CD14-positive monocyte (primary cell): ENCODE results near the gene DOK5. TPM values are rescaled to one million over a fixed set of nuclear protein-coding genes. Genes with fewer than 3 reads are reported as not detected.

ENCODE experiments used
- DNase-seq, 3 donors: peaks; one replicate each; pipeline ENCODE4 v3.0.0-alpha.2; 2011 to 2022
- H2AFZ ChIP-seq: 2 replicates; pipeline ENCODE4 v1.6.0; 2012; ENCODE audit warnings: mild to moderate bottlenecking, low read depth, low read length, inconsistent platforms; ENCODE audit not compliant: insufficient read depth, poor library complexity, severe bottlenecking
- H3K27ac ChIP-seq, 2 donors: 1 replicate in 1 of 2; 2 replicates in 1 of 2; pipeline ENCODE4 v1.5.1; 2012 to 2013; ENCODE audit warnings: low read length in 2 of 2, control low read depth in 1 of 2, inconsistent platforms in 1 of 2, low read depth in 1 of 2, mild to moderate bottlenecking in 1 of 2
- H3K27me3 ChIP-seq, 2 donors: one replicate each; pipeline versions ENCODE4 v1.6.0 to v1.6.1; 2011 to 2013; ENCODE audit warnings: low read length in 2 of 2; ENCODE audit not compliant: control insufficient read depth in 2 of 2, insufficient read depth in 2 of 2
- H3K36me3 ChIP-seq, 2 donors: replicated peaks in 1 of 2; 1 replicate in 1 of 2; 2 replicates in 1 of 2; pipeline versions ENCODE4 v1.5.1 to v1.6.1; 2012 to 2013; ENCODE audit warnings: low read length in 2 of 2, control low read depth in 1 of 2, inconsistent platforms in 1 of 2, mild to moderate bottlenecking in 1 of 2; ENCODE audit not compliant: insufficient read depth in 2 of 2, control insufficient read depth in 1 of 2
- H3K4me1 ChIP-seq, 2 donors: 1 replicate in 1 of 2; 2 replicates in 1 of 2; pipeline versions ENCODE4 v1.5.1 to v1.6.1; 2012 to 2013; ENCODE audit warnings: low read length in 2 of 2, control low read depth in 1 of 2, inconsistent platforms in 1 of 2, mild to moderate bottlenecking in 1 of 2, moderate library complexity in 1 of 2; ENCODE audit not compliant: insufficient read depth in 2 of 2, control insufficient read depth in 1 of 2
- H3K4me2 ChIP-seq: replicated peaks from 2 replicates; pipeline ENCODE3; 2012; ENCODE audit warnings: low read length, moderate library complexity, mild to moderate bottlenecking; ENCODE audit not compliant: poor library complexity, severe bottlenecking; ENCODE audit errors: extremely low read depth
- H3K4me3 ChIP-seq, 3 experiments: fragments of 200-600 bp in 1 of 3; sonication (generic) in 1 of 3; replicated peaks in 1 of 3; 1 replicate in 2 of 3; 2 replicates in 1 of 3; pipeline ENCODE4 v1.5.1; 2011 to 2013; ENCODE audit warnings: low read length in 3 of 3, mild to moderate bottlenecking in 3 of 3, control low read depth in 2 of 3, low read depth in 2 of 3, inconsistent platforms in 1 of 3, moderate library complexity in 1 of 3
- H3K79me2 ChIP-seq: 2 replicates; pipeline ENCODE4 v1.6.0; 2012; ENCODE audit warnings: mild to moderate bottlenecking, control low read depth, inconsistent platforms, low read length, moderate library complexity; ENCODE audit not compliant: insufficient read depth
- H3K9ac ChIP-seq: 2 replicates; pipeline ENCODE4 v1.6.0; 2017; ENCODE audit warnings: low read length, mild to moderate bottlenecking; ENCODE audit not compliant: insufficient read depth, poor library complexity, severe bottlenecking
- H3K9me3 ChIP-seq, 2 donors: replicated peaks in 1 of 2; 1 replicate in 1 of 2; 2 replicates in 1 of 2; pipeline versions ENCODE4 v1.5.1 to v1.6.1; 2012 to 2013; ENCODE audit warnings: low read length in 2 of 2, control low read depth in 1 of 2; ENCODE audit not compliant: control insufficient read depth in 1 of 2, insufficient read depth in 1 of 2
- H4K20me1 ChIP-seq: 2 replicates; pipeline ENCODE4 v1.6.0; 2012; ENCODE audit warnings: mild to moderate bottlenecking, low read length, control low read depth, moderate library complexity; ENCODE audit not compliant: insufficient read depth
- H3K27ac Mint-ChIP-seq, 7 donors: one replicate each; pipeline ENCODE4 v1.8.0; 2020; ENCODE audit warnings: mild to moderate bottlenecking in 7 of 7, mixed read lengths in 7 of 7, moderate library complexity in 6 of 7, inconsistent platforms in 2 of 7
- H3K27me3 Mint-ChIP-seq, 3 donors: one replicate each; pipeline ENCODE4 v1.8.0; 2021 to 2022; ENCODE audit warnings: low read depth in 3 of 3, mild to moderate bottlenecking in 3 of 3, mixed read lengths in 3 of 3, moderate library complexity in 3 of 3, inconsistent platforms in 1 of 3
- H3K36me3 Mint-ChIP-seq, 2 donors: one replicate each; pipeline ENCODE4 v1.8.0; 2020; ENCODE audit warnings: mixed read lengths in 2 of 2, inconsistent platforms in 1 of 2, mild to moderate bottlenecking in 1 of 2
- H3K4me1 Mint-ChIP-seq: one replicate; pipeline ENCODE4 v1.8.0; 2020; ENCODE audit warnings: mild to moderate bottlenecking, mixed read lengths
- H3K4me3 Mint-ChIP-seq, 2 donors: one replicate each; pipeline ENCODE4 v1.8.0; 2020; ENCODE audit warnings: mild to moderate bottlenecking in 2 of 2, mixed read lengths in 2 of 2, moderate library complexity in 1 of 2
- H3K9me3 Mint-ChIP-seq, 7 donors: one replicate each; pipeline ENCODE4 v1.8.0; 2020 to 2022; ENCODE audit warnings: mixed read lengths in 7 of 7, mild to moderate bottlenecking in 6 of 7, moderate library complexity in 6 of 7, inconsistent platforms in 2 of 7
- WGBS: methylation state at CpG from one replicate; pipeline ENCODE4 v1.1.5; 2013; ENCODE audit warnings: missing lambda C conversion rate; ENCODE audit not compliant: insufficient coverage; 5-methylcytosine and 5-hydroxymethylcytosine counted together
- intact Hi-C, 2 donors: fragments of 100-400 bp; cut with micrococcal nuclease; formaldehyde crosslinking; loops; one replicate each; pipeline versions ENCODE4 v1.15.0 to v1.15.1; 2023
- polyA plus RNA-seq, 3 donors: library from polyadenylated mRNA; depleted of rRNA in 1 of 3; unstranded in 2 of 3; stranded (reverse) in 1 of 3; fragments of 300-500 nt in 2 of 3; fragments of >200 nt in 1 of 3; fragmentation: Illumina TruSeq in 2 of 3; gene quantifications; 1 replicate in 2 of 3; 2 replicates in 1 of 3; pipeline ENCODE4 v1.2.3, GENCODE V29; 2012 to 2021
- TF ChIP-seq, protein P1 (sequence below): fragments of 200-600 bp; IDR thresholded peaks from one replicate; pipeline ENCODE4 v1.8.0; 2022; ENCODE audit warnings: antibody characterized with exemption, mild to moderate bottlenecking

The DOK5 gene
- polyA plus RNA-seq, 3 donors = not detected

DNA sequence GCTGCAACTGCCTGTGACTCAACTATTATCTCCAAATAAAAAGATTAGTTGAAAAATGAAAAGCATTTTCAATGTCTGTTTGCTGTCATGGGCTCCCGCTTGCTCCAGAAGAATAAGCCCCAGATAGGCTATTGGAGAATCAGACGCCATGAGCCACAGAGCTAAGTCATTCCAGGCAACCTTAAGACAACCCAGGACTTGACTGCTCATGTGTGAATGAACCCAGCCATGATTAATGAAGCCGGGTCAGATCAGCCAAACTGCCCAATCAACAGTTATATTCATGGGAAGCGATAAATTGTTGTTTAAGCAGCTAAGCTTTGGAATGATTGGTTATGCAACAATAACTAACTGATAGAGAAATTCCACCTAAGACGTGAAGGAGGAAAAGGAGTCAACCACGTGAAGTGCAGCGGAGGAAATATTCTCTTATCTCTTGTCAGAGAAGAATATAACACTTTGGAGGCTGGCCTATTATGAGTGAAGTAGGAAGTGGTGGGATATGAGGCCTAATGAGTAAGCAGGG lies 64.2 kb downstream of the DOK5 start:
- 100% methylated on average over 2 of the region's 7 CpGs for WGBS
- Histone ChIP-seq H3K4me2 (no peak overlapping the region), H3K4me1 (peaks cover 0 to 2% of the 10 kb centered on the region in 2 donors), H3K79me2 (no peaks in the 10 kb centered on the region), H3K9me3 (peaks cover 0 to 6% of the 10 kb centered on the region in 2 donors), H3K4me3 (no peak overlapping the region), H3K36me3 (no peaks in the 10 kb centered on the region), H3K27me3 (no peaks in the 10 kb centered on the region), H3K9ac (no peak overlapping the region), H3K27ac (no peak overlapping the region), H2AFZ (no peak overlapping the region), H4K20me1 (no peaks in the 10 kb centered on the region)
- TF ChIP-seq, protein P1, sequence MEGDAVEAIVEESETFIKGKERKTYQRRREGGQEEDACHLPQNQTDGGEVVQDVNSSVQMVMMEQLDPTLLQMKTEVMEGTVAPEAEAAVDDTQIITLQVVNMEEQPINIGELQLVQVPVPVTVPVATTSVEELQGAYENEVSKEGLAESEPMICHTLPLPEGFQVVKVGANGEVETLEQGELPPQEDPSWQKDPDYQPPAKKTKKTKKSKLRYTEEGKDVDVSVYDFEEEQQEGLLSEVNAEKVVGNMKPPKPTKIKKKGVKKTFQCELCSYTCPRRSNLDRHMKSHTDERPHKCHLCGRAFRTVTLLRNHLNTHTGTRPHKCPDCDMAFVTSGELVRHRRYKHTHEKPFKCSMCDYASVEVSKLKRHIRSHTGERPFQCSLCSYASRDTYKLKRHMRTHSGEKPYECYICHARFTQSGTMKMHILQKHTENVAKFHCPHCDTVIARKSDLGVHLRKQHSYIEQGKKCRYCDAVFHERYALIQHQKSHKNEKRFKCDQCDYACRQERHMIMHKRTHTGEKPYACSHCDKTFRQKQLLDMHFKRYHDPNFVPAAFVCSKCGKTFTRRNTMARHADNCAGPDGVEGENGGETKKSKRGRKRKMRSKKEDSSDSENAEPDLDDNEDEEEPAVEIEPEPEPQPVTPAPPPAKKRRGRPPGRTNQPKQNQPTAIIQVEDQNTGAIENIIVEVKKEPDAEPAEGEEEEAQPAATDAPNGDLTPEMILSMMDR = no peak
- Mint-ChIP-seq H3K27me3 (peaks cover 0 to 1% (median 0%) of the 10 kb centered on the region in 3 donors), H3K9me3 (peaks cover 9 to 35% (median 12%) of the 10 kb centered on the region in 7 donors), H3K36me3 (no peaks in the 10 kb centered on the region), H3K27ac (no peak overlapping the region), H3K4me1 (peaks cover 7% of the 10 kb centered on the region), H3K4me3 (no peak overlapping the region)
- intact Hi-C loops = no loop called here
- no peak for DNase-seq

DNA sequence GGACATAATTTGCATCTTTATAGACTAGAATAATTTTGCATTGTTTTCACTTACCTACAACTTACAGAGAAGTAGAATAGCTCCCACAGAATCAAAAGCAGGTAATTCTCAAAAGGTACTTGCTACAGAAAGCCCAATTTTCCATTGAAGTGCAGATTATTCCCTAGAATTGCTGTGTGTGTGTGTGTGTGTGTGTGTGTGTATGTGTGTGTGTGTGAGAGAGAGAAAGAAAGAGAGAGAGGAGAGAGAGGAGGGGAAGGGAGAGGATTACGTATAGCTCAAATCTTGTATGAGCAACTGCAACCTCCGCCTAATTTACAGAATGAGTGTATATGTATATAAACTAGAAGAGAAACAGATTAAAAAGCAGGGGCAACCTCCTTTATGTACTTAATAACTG lies 68.0 kb downstream of the DOK5 start:
- H3K4me2 ChIP-seq = no peak overlapping the region
- H4K20me1 ChIP-seq = no peaks in the 10 kb centered on the region
- no peak overlapping the region for H3K27ac ChIP-seq
- Mint-ChIP-seq H3K36me3 (no peaks in the 10 kb centered on the region), H3K4me3 (no peak overlapping the region), H3K27me3 (peaks cover 0 to 1% (median 0%) of the 10 kb centered on the region in 3 donors), H3K27ac (no peak overlapping the region), H3K9me3 (peaks cover 6 to 23% (median 9%) of the 10 kb centered on the region in 7 donors), H3K4me1 (no peaks in the 10 kb centered on the region)
- TF ChIP-seq, protein P1 = no peak
- H3K79me2 ChIP-seq = no peaks in the 10 kb centered on the region
- no CpG with 5 or more reads among the region's 2 CpGs for WGBS
- H3K9me3 ChIP-seq = peaks cover 0 to 4% of the 10 kb centered on the region in 2 donors
- no peak overlapping the region for H3K9ac ChIP-seq
- no peak for DNase-seq
- no peaks in the 10 kb centered on the region for H3K27me3 ChIP-seq
- no peak overlapping the region for H2AFZ ChIP-seq
- H3K36me3 ChIP-seq = no peaks in the 10 kb centered on the region
- intact Hi-C loops = no loop called here
- no peak overlapping the region for H3K4me3 ChIP-seq
- no peaks in the 10 kb centered on the region for H3K4me1 ChIP-seq
